Measurements from ENCODE around the gene KRTAP5-3. TPM values are rescaled to one million over a fixed set of nuclear protein-coding genes. Genes with fewer than 3 reads are reported as not detected.
"Not testable (repeated sequence)": the region's sequence is repeated elsewhere in the genome, so short reads cannot be mapped to it uniquely, and the experiment has no call there.

Gene KRTAP5-3
- total and polyA plus RNA-seq, 7 donors: not detected

GRCh38 chr11:1597331-1597993 lies 10.8 kb downstream of the KRTAP5-3 start:
- no peak overlapping the region for H3K4me3 ChIP-seq
- H3K4me1 ChIP-seq: no peaks in the 10 kb centered on the region
- intact Hi-C loops (cut with DNase I): no loop called here
- H3K36me3 ChIP-seq (ENCODE audit: insufficient read depth in 1 of 2, low read depth in 1 of 2): no peaks in the 10 kb centered on the region
- TF ChIP-seq CTCF (IDR thresholded peaks at IDR 0.05): no peak
- peaks cover 0 to 19% (median 0%) of the 10 kb centered on the region in 3 donors for H3K27me3 ChIP-seq (ENCODE audit: insufficient read depth in 3 of 3, low read length in 2 of 3)
- H3K27ac ChIP-seq: no peak overlapping the region
- WGBS, 3 donors: 61 to 75% (median 75%) methylated on average over 10 of the region's 10 CpGs
- no peak for ATAC-seq
- no peaks in the 10 kb centered on the region for H3K9me3 ChIP-seq
- no peak for DNase-seq

- DNase-seq; H3K9me3 ChIP-seq; intact Hi-C loops (cut with DNase I); H3K36me3 ChIP-seq (ENCODE audit: insufficient read depth in 1 of 2, low read depth in 1 of 2); H3K4me3 ChIP-seq; H3K4me1 ChIP-seq; H3K27ac ChIP-seq: not testable (repeated sequence)
- H3K27me3 ChIP-seq (ENCODE audit: insufficient read depth in 3 of 3, low read length in 2 of 3): peaks cover 0 to 12% (median 0%) of the 10 kb centered on the region in 3 donors
- WGBS, 3 donors: 62 to 76% (median 69%) methylated on average over 19 of the region's 19 CpGs
- ATAC-seq: peak in 2 of 4 donors; percentile 27
Measured at GRCh38 chr11:1596576-1597121, 11.6 kb downstream of the KRTAP5-3 start.

- H3K27ac ChIP-seq; intact Hi-C loops (cut with DNase I); H3K27me3 ChIP-seq (ENCODE audit: insufficient read depth in 3 of 3, low read length in 2 of 3); H3K4me1 ChIP-seq; DNase-seq; H3K9me3 ChIP-seq; H3K36me3 ChIP-seq (ENCODE audit: insufficient read depth in 1 of 2, low read depth in 1 of 2); H3K4me3 ChIP-seq: not testable (repeated sequence)
- peak in 1 of 4 donors; percentile 16 for ATAC-seq
- WGBS, 3 donors: 51 to 63% (median 54%) methylated on average over 11 of the region's 11 CpGs
Measured at GRCh38 chr11:1595994-1596575, 12.2 kb downstream of the KRTAP5-3 start.

DNA sequence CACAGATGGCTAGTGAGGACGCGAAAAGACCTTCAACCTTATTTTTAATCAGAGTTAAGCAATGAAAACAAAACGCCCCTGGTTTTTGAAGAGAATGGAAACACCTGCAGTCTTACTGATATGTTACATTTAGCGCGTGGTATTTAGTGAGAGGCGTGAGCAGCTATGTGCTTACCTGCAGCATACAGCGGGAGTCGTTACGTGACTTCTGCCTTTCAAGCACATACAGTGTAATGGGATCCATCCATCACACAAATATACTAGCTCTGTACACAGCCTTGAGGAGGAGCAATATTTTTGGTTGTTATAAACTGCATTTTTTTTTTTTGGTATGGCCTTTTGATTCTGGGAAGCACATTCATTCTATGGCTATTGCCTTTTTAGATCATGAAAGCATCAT lies 15.6 kb downstream of the KRTAP5-3 start:
- intact Hi-C loops (cut with DNase I): no loop called here
- DNase-seq: no peak

DNA sequence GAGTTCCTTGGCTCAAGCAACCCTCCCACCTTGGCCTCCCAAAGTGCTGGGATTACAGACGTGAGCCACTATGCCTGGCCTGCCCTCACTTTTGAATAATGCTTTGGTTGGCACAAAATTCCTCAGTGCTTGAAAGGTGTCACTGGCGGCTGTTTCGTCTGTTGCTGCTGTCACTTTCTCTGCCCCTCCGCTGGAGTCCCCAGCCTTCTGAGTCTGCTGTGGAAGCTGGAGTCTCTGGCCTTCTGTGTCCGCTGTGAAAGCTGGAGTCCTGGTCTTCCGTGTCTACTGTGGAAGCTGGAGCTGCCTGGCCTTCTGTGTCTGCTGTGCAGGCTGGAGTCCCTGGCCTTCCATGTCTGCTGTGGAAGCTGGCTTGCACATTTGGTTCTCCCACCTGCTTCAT lies 18.3 kb downstream of the KRTAP5-3 start:
- Histone ChIP-seq H3K4me3 (no peak overlapping the region), H3K4me1 (peaks cover 19% of the 10 kb centered on the region), H3K36me3 (ENCODE audit: insufficient read depth in 1 of 2, low read depth in 1 of 2) (no peaks in the 10 kb centered on the region), H3K9me3 (no peaks in the 10 kb centered on the region), H3K27me3 (ENCODE audit: insufficient read depth in 3 of 3, low read length in 2 of 3) (no peaks in the 10 kb centered on the region), H3K27ac (no peak overlapping the region)
- ATAC-seq (no peak), DNase-seq (no peak)
- 86 to 92% (median 87%) methylated on average over 6 of the region's 6 CpGs for WGBS, 3 donors
- intact Hi-C loops (cut with DNase I): no loop called here
- no peak for TF ChIP-seq CTCF (IDR thresholded peaks at IDR 0.05)

More for the DNA sequence above, 15.6 kb downstream of the KRTAP5-3 start:
- Histone ChIP-seq H3K27ac (no peak overlapping the region), H3K27me3 (ENCODE audit: insufficient read depth in 3 of 3, low read length in 2 of 3) (no peaks in the 10 kb centered on the region), H3K36me3 (ENCODE audit: insufficient read depth in 1 of 2, low read depth in 1 of 2) (no peaks in the 10 kb centered on the region), H3K4me3 (no peak overlapping the region), H3K4me1 (peaks cover 7% of the 10 kb centered on the region), H3K9me3 (no peaks in the 10 kb centered on the region)
- ATAC-seq: no peak
- TF ChIP-seq CTCF (IDR thresholded peaks at IDR 0.05): no peak
- 68 to 73% (median 68%) methylated on average over 9 of the region's 9 CpGs for WGBS, 3 donors

GRCh38 chr11:1589191-1589963 lies 18.9 kb downstream of the KRTAP5-3 start:
- H3K4me3 ChIP-seq; H3K9me3 ChIP-seq; intact Hi-C loops (cut with DNase I); H3K36me3 ChIP-seq (ENCODE audit: insufficient read depth in 1 of 2, low read depth in 1 of 2); H3K27me3 ChIP-seq (ENCODE audit: insufficient read depth in 3 of 3, low read length in 2 of 3): not testable (repeated sequence)
- Histone ChIP-seq H3K27ac (peak overlapping the region; percentile 53), H3K4me1 (peaks cover 19% of the 10 kb centered on the region)
- DNase-seq (peak in 1 of 2 donors; percentile 66), ATAC-seq (peak; percentile 86 to 97 (median 91))
- 21 to 33% (median 25%) methylated on average over 7 to 8 of the region's 10 CpGs for WGBS, 3 donors
